ENCODE measurements around the gene ARFGAP3. TPM values are rescaled to one million over a fixed set of nuclear protein-coding genes. Genes with fewer than 3 reads are reported as not detected.

Gene ARFGAP3
- polyA plus RNA-seq, 1 of the 3 experiments (the other 2 are of a cell fraction): 12.6 TPM

DNA sequence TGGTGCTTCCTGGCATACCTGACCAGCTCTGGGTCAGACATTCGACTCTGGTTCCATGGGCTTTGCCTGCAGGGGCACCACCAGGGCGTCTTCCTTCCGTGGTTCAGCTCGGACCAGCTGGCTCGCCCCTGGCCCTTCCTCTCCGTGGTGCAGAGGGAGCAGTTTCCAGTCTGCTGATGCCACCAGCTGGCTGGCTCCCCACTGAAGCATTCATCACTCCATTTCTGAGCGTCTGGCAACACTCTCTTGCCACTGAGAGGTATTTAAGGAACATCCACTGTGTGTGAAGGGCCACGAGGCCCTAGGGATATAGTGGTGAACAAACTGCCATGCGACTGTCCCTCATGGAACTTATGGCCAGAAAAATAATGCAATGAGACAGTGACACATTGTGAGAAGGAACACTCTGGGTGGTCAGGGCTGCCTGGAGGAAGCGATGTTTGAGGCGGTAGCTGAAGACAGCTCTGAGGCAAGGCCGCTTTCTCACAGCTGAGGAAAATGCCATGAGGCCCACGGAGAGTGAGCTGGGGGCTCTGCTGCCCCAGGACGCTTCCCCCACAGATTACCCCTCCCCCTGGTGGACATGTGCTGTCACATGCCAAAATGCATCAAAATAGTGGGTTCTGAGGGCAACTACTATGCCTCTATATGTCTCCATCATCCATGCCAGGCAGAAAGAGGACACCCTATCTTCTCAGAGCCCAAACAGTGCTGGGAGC lies 44.9 kb upstream of the ARFGAP3 start:
- H2AFZ ChIP-seq (ENCODE audit: low read depth): no peak overlapping the region
- DNase-seq: no peak
- H3K9ac ChIP-seq: no peak overlapping the region
- H3K79me2 ChIP-seq (ENCODE audit: insufficient read depth): peaks cover 14% of the 10 kb centered on the region; the same call in 1 of the 2 replicates
- no peak overlapping the region for H3K4me3 ChIP-seq (ENCODE audit: low read depth in 2 of 2, low read length in 1 of 2)
- no peaks in the 10 kb centered on the region for H3K36me3 ChIP-seq (replicated peaks in 1 of 2; ENCODE audit: control insufficient read depth in 1 of 2, insufficient read depth in 2 of 2, low read length in 1 of 2)
- no peaks in the 10 kb centered on the region for H3K9me3 ChIP-seq
- ChIA-PET CTCF (interaction anchor here (1.2 kb wide), 1 partner anchor 34 kb away, joined by 3 read pairs; no protein-coding TSS in a partner anchor), POLR2A (no interaction called here)
- WGBS (ENCODE audit: low lambda C conversion rate): 94% methylated on average over 3 of the region's 14 CpGs
- peaks cover 0 to 5% of the 10 kb centered on the region in 2 experiments; a peak in 1 of 4 replicates for H3K4me1 ChIP-seq (ENCODE audit: control insufficient read depth in 1 of 2, insufficient read depth in 2 of 2, low read depth in 1 of 2, low read length in 1 of 2)
- H3K4me2 ChIP-seq: no peak overlapping the region
- no peaks in the 10 kb centered on the region for H3K9me2 ChIP-seq
- H3K27ac ChIP-seq (ENCODE audit: low read depth in 2 of 2, low read length in 1 of 2): no peak overlapping the region
- 0 out of 2 replicates have a peak, but pooled peaks cover 3% of the 10 kb centered on the region for H4K20me1 ChIP-seq (ENCODE audit: insufficient read depth)
- TF ChIP-seq POLR2AphosphoS5 (IDR thresholded peaks at IDR 0.05; ENCODE audit: low read depth, low read length) (no peak), CTCF (IDR thresholded peaks at IDR 0.05) (peak; percentile 28; the same call in 1 of the 2 replicates)
- no peaks in the 10 kb centered on the region for H3F3A ChIP-seq (replicated peaks; ENCODE audit: insufficient read depth)
- no peaks in the 10 kb centered on the region for H3K27me3 ChIP-seq (ENCODE audit: insufficient read depth)

DNA sequence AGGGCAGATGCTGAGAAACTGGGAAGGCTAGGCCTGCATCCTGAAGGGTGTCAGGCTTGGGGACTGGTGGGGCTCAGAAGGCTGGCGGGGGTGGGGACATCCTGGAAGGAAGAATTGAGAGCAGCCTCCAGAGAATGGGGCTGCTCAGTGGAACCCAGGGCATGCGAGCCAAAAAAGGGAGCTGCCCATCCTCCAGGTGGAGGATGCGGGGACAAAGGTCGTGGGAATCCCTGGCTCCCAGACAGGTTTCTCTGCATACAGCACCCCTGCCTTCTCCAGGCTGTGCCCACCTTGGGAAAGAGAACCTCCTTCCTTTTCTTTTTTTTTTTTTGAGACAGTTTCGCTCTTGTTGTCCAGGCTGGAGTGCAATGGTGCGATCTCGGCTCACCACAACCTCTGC lies 40.9 kb upstream of the ARFGAP3 start:
- ChIA-PET POLR2A (no interaction called here), CTCF (interaction anchor here (1.1 kb wide), 1 partner anchor 13 kb away, joined by 3 read pairs; no protein-coding TSS in a partner anchor)
- H4K20me1 ChIP-seq (ENCODE audit: insufficient read depth): no peaks in the 10 kb centered on the region
- DNase-seq: no peak
- 96% methylated on average over 3 of the region's 7 CpGs for WGBS (ENCODE audit: low lambda C conversion rate)
- H3K4me1 ChIP-seq (ENCODE audit: control insufficient read depth in 1 of 2, insufficient read depth in 2 of 2, low read depth in 1 of 2, low read length in 1 of 2): no peaks in the 10 kb centered on the region
- no peaks in the 10 kb centered on the region for H3K27me3 ChIP-seq (ENCODE audit: insufficient read depth)
- no peak overlapping the region for H3K4me3 ChIP-seq (ENCODE audit: low read depth in 2 of 2, low read length in 1 of 2)
- H3K36me3 ChIP-seq (replicated peaks in 1 of 2; ENCODE audit: control insufficient read depth in 1 of 2, insufficient read depth in 2 of 2, low read length in 1 of 2): no peaks in the 10 kb centered on the region
- TF ChIP-seq MEF2A (IDR thresholded peaks at IDR 0.05; ENCODE audit: borderline replicate concordance, low read depth) (no peak), CTCF (IDR thresholded peaks at IDR 0.05) (no peak), EZH2phosphoT487 (IDR thresholded peaks at IDR 0.05; ENCODE audit: borderline replicate concordance, low read depth) (no peak), NFIC (IDR thresholded peaks at IDR 0.05; ENCODE audit: borderline replicate concordance) (no peak), FOSL2 (IDR thresholded peaks at IDR 0.05; ENCODE audit: borderline replicate concordance, low read depth) (no peak), SIN3A (IDR thresholded peaks at IDR 0.05; ENCODE audit: borderline replicate concordance, low read depth, low read length) (no peak), RFX5 (IDR thresholded peaks at IDR 0.05; ENCODE audit: low read length) (no peak), ELF1 (IDR thresholded peaks at IDR 0.05) (no peak), NRF1 (IDR thresholded peaks at IDR 0.05; ENCODE audit: low read depth, low read length) (no peak), YY1 (IDR thresholded peaks at IDR 0.05; ENCODE audit: low read depth) (no peak), RCOR1 (IDR thresholded peaks at IDR 0.05; ENCODE audit: low read length) (no peak), USF2 (IDR thresholded peaks at IDR 0.05; ENCODE audit: borderline replicate concordance, low read depth, low read length) (no peak), TAF1 (IDR thresholded peaks at IDR 0.05; ENCODE audit: borderline replicate concordance, low read depth, low read length) (no peak), CHD2 (IDR thresholded peaks at IDR 0.05; ENCODE audit: low read length, partially characterized antibody) (no peak), RXRA (IDR thresholded peaks at IDR 0.05; ENCODE audit: borderline replicate concordance, low read depth) (no peak), POLR2AphosphoS5 (IDR thresholded peaks at IDR 0.05; ENCODE audit: low read depth, low read length) (no peak), TEAD4 (IDR thresholded peaks at IDR 0.05; ENCODE audit: borderline replicate concordance, insufficient read depth) (no peak), USF1 (IDR thresholded peaks at IDR 0.05; ENCODE audit: borderline replicate concordance, low read depth) (no peak)
- TF ChIP-seq, protein P1, sequence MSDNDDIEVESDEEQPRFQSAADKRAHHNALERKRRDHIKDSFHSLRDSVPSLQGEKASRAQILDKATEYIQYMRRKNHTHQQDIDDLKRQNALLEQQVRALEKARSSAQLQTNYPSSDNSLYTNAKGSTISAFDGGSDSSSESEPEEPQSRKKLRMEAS (IDR thresholded peaks at IDR 0.05; ENCODE audit: low read depth): no peak
- H3K9me2 ChIP-seq: no peaks in the 10 kb centered on the region
- no peaks in the 10 kb centered on the region for H3F3A ChIP-seq (replicated peaks; ENCODE audit: insufficient read depth)
- no peak overlapping the region for H3K4me2 ChIP-seq
- no peak overlapping the region for H3K9ac ChIP-seq
- H2AFZ ChIP-seq (ENCODE audit: low read depth): no peak overlapping the region
- H3K27ac ChIP-seq (ENCODE audit: low read depth in 2 of 2, low read length in 1 of 2): no peak overlapping the region
- no peaks in the 10 kb centered on the region for H3K9me3 ChIP-seq
- H3K79me2 ChIP-seq (ENCODE audit: insufficient read depth): peaks cover 7% of the 10 kb centered on the region; the same call in 1 of the 2 replicates

All from SK-N-SH (cell line).